K562 (cell line): ENCODE data around the gene LRRC8E. TPM values are rescaled to one million over a fixed set of nuclear protein-coding genes. Genes with fewer than 3 reads are reported as not detected.
A peak's percentile ranks its signal among the peaks of the same experiment; 100 is the strongest.

Experiments
- ATAC-seq: fragments of 200-7000 bp; cut with Tn5 transposase; 3 replicates; pipeline ENCODE4 v1.9.1; 2020; ENCODE audit warnings: moderate library complexity
- BruUV-seq: library from RNA; stranded (reverse); fragments of 400-500 nt; replicated peaks from 2 replicates; lab custom pipeline; 2021; lab: Mats Ljungman, UMichigan
- CTCF ChIA-PET: fragments of 300-600 bp; formaldehyde crosslinking; extraction: SDS; loops from one replicate; lab custom pipeline; 2021; ENCODE audit warnings: low intra/inter-chr PET ratio; lab: Yijun Ruan, JAX
- POLR2A ChIA-PET: fragments of 300-600, 350-650 bp; sonication (Branson Sonifier 250); formaldehyde crosslinking; extraction: SDS; loops from one replicate; lab custom pipeline; 2021; ENCODE audit warnings: antibody characterized with exemption, inconsistent platforms; lab: Yijun Ruan, JAX
- DNase-seq, 4 experiments: peaks; one replicate each; pipeline versions ENCODE4 v3.0.0 to v3.0.0-alpha.2; 2011 to 2018; ENCODE audit warnings: low spot score in 3 of 4, mixed read lengths in 3 of 4; ENCODE audit errors: extremely low read depth in 1 of 4
- FAIRE-seq: peaks from 2 replicates; lab custom pipeline; 2011; peaks lifted over from hg19 to GRCh38; lab: Jason Lieb, UNC
- H2AFZ ChIP-seq: 2 replicates; pipeline ENCODE4 v1.6.0; 2011; ENCODE audit warnings: low read depth, low read length, control low read depth, inconsistent platforms
- H3K27ac ChIP-seq: fragments of 200-600 bp; 3 replicates; pipeline ENCODE4 v1.8.0; 2011; ENCODE audit warnings: low read depth, mild to moderate bottlenecking, control low read depth, inconsistent platforms, low read length, moderate library complexity, mixed read lengths; ENCODE audit errors: extremely low read depth
- H3K27me3 ChIP-seq, 2 experiments: fragments of 300-600 bp in 1 of 2; 2 replicates in 1 of 2; 3 replicates in 1 of 2; pipeline versions ENCODE4 v1.6.0 to v1.8.0; 2011; ENCODE audit warnings: inconsistent platforms in 2 of 2, low read length in 2 of 2, mild to moderate bottlenecking in 1 of 2, mixed read lengths in 1 of 2, moderate library complexity in 1 of 2; ENCODE audit not compliant: control insufficient read depth in 2 of 2, insufficient read depth in 2 of 2
- H3K36me3 ChIP-seq: fragments of 300-600 bp; 3 replicates; pipeline ENCODE4 v1.8.0; 2011; ENCODE audit warnings: mild to moderate bottlenecking, low read length, inconsistent platforms; ENCODE audit not compliant: control insufficient read depth, insufficient read depth
- H3K4me1 ChIP-seq, 2 experiments: fragments of 200-600 bp in 1 of 2; replicated peaks in 1 of 2; 2 replicates in 1 of 2; 3 replicates in 1 of 2; pipeline versions ENCODE4 v1.5.1 to v1.8.0; 2011; ENCODE audit warnings: inconsistent platforms in 2 of 2, low read length in 2 of 2, mild to moderate bottlenecking in 1 of 2, mixed read lengths in 1 of 2, moderate library complexity in 1 of 2; ENCODE audit not compliant: control insufficient read depth in 2 of 2, insufficient read depth in 2 of 2
- H3K4me2 ChIP-seq: 2 replicates; pipeline ENCODE4 v1.6.1; 2011; ENCODE audit warnings: low read length, control low read depth, inconsistent platforms, mixed read lengths; ENCODE audit not compliant: insufficient read depth
- H3K4me3 ChIP-seq: fragments of 200-600 bp; sonication (generic), shearing (Covaris generic); 2 replicates; pipeline ENCODE4 v1.5.1; 2016; ENCODE audit warnings: control low read depth, inconsistent platforms
- H3K79me2 ChIP-seq: fragments of 200-600 bp; 3 replicates; pipeline ENCODE4 v1.8.0; 2011; ENCODE audit warnings: low read length, inconsistent platforms; ENCODE audit not compliant: control insufficient read depth, insufficient read depth
- H3K9ac ChIP-seq, 2 experiments: 2 replicates each; pipeline versions ENCODE4 v1.6.0 to v1.6.1; 2011; ENCODE audit warnings: low read depth in 2 of 2, low read length in 2 of 2, control low read depth in 1 of 2, inconsistent platforms in 1 of 2, mild to moderate bottlenecking in 1 of 2, mixed read lengths in 1 of 2; ENCODE audit not compliant: insufficient read depth in 1 of 2
- H3K9me1 ChIP-seq: one replicate; pipeline ENCODE4 v1.6.0; 2011; ENCODE audit warnings: inconsistent platforms, mild to moderate bottlenecking, low read length, moderate library complexity; ENCODE audit not compliant: control insufficient read depth, insufficient read depth
- H3K9me3 ChIP-seq: replicated peaks from 2 replicates; pipeline ENCODE4 v1.5.1; 2011; ENCODE audit warnings: low read depth, low read length, inconsistent platforms; ENCODE audit not compliant: control insufficient read depth, insufficient read depth
- H4K20me1 ChIP-seq: replicated peaks from 2 replicates; pipeline ENCODE4 v1.6.1; 2011; ENCODE audit warnings: low read length, inconsistent platforms, mixed read lengths; ENCODE audit not compliant: control insufficient read depth, insufficient read depth
- CREB1 ChIP-seq, 2 experiments: sonication (generic) in 1 of 2; formaldehyde crosslinking in 1 of 2; IDR thresholded peaks; 2 replicates each; pipeline versions ENCODE4 v1.6.1 to v1.8.0; 2012 to 2022; ENCODE audit warnings: inconsistent platforms in 1 of 2, mild to moderate bottlenecking in 1 of 2, missing genetic modification reagents in 1 of 2, moderate library complexity in 1 of 2
- DDX20 ChIP-seq: fragments of 450-650 bp; IDR thresholded peaks from 2 replicates; pipeline ENCODE4 v1.6.1; 2016; ENCODE audit warnings: missing genetic modification characterization, low read depth, mild to moderate bottlenecking, missing compliant biosample characterization, moderate library complexity
- ELF4 ChIP-seq: fragments of 450-650 bp; formaldehyde crosslinking; IDR thresholded peaks from 2 replicates; pipeline ENCODE4 v1.4.0; 2022; ENCODE audit warnings: missing genetic modification characterization
- MTA1 ChIP-seq: fragments of 450-650 bp; IDR thresholded peaks from 2 replicates; pipeline ENCODE4 v1.6.1; 2017; ENCODE audit warnings: borderline replicate concordance
- STAT5A ChIP-seq: IDR thresholded peaks from 2 replicates; pipeline ENCODE4 v1.6.1; 2012; ENCODE audit warnings: low read length, inconsistent platforms, borderline replicate concordance
- TRIM28 ChIP-seq: fragments of 450-650 bp; IDR thresholded peaks from 2 replicates; pipeline ENCODE4 v1.6.1; 2017
- ZNF384 ChIP-seq: IDR thresholded peaks from 2 replicates; pipeline ENCODE4 v1.6.1; 2012; ENCODE audit warnings: low read depth, low read length, improper control_type of control experiment
- WGBS: fragments of 100-300 bp; shearing (Covaris generic); methylation state at CpG from one replicate; pipeline ENCODE4 v1.1.6; 2016; ENCODE audit warnings: low coverage, mixed read lengths; ENCODE audit not compliant: insufficient coverage; ENCODE audit errors: missing lambda C conversion rate; 5-methylcytosine and 5-hydroxymethylcytosine counted together
- in situ Hi-C: fragments of 300-500 bp; cut with MboI; formaldehyde crosslinking; loops from 4 replicates; pipeline ENCODE4 v1.15.0; 2018; ENCODE audit warnings: inconsistent platforms, mixed read lengths
- intact Hi-C: fragments of 100-400 bp; cut with micrococcal nuclease; formaldehyde crosslinking; loops from 2 replicates; pipeline ENCODE4 v1.14.2; 2022
- polyA plus RNA-seq, 8 experiments: library from polyadenylated mRNA; depleted of rRNA in 4 of 8; stranded (reverse) in 5 of 8; unstranded in 3 of 8; fragments of >200 nt; fragmentation: Nextera tagmentation in 2 of 8; fragmentation: Illumina TruSeq in 1 of 8; extraction: Ambion mirVana in 2 of 8; extraction: Trizol in 1 of 8; gene quantifications; 2 replicates each; pipeline versions ENCODE4 v1.2.1 to v1.2.3, GENCODE V29; 2011 to 2014; ENCODE audit warnings: inconsistent platforms in 1 of 8, missing spikeins in 1 of 8
- total RNA-seq, 7 experiments: library from RNA; depleted of rRNA in 6 of 7; stranded (reverse); fragments of >200 nt in 6 of 7; fragmentation: Illumina TruSeq in 2 of 7; extraction: Trizol in 2 of 7; gene quantifications; 2 replicates each; pipeline versions ENCODE4 v1.2.1 to v1.2.3, GENCODE V29; 2011 to 2021; ENCODE audit warnings: low replicate concordance in 1 of 7
- TF ChIP-seq, protein P1 (sequence below), 2 experiments: fragments of 450-650 bp; IDR thresholded peaks; 2 replicates each; pipeline ENCODE4 v1.6.1; 2016; ENCODE audit warnings: mild to moderate bottlenecking in 2 of 2, borderline replicate concordance in 1 of 2, low read depth in 1 of 2, moderate library complexity in 1 of 2
- TF ChIP-seq, protein P2 (sequence below): sonication (generic); formaldehyde crosslinking; IDR thresholded peaks from 2 replicates; pipeline ENCODE4 v1.8.1; 2022; ENCODE audit warnings: missing genetic modification reagents

The LRRC8E gene
- total and polyA plus RNA-seq, 9 of the 15 experiments (the other 6 are each of a cell fraction or from before 2014, with no cell fraction given), result 0.08 to 5.7 (median 3.5) TPM; not detected in 1

DNA sequence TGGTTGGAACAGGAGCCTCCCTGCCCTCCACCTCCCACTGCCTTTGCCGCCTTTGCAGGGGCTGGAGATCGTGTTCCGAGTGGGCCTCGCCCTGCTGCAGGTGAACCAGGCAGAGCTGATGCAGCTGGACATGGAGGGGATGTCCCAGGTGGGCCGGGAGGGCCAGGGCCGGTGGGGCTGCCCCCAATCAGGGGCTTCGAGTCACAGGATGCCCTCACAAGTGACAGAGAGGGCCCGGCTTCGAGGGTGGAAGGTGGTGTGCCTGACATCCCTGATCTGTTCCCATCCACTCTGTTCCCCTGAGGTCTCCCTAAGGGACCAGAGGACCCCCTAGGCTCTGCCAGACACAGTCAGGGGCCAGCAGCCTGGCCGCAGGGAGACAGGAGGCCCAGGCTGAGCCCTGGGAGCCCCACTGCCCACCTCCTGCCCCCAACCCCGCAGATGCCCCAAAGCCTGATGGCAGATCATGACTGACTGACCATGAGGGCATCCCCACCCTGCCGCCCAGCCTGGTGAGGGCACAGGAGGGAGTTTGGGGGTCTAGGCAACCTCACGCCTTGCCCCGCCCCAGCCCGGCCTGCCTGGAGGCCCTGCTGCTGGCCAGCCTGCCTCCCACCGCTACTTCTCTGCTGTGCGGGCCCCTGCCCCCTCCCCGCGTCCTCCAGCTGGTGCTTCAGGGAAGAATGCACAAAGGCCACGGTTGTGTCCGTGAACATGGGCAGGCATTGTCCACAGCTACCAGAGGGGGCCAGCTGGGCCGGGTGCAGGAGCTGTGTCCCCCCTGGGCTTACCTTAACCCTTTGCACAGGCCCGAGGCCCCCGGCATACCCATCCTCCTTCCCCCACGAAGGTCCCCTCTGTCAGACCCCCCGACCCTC, 36.4 kb upstream of the LRRC8E start:
- H3K4me3 ChIP-seq, result no peak overlapping the region
- CTCF ChIA-PET, result interaction anchor here (1.0 to 1.2 kb wide), 3 partner anchors 17 to 73 kb away, joined by 3 to 5 read pairs (median 3); no protein-coding TSS in a partner anchor
- ATAC-seq, result no peak
- no peaks in the 10 kb centered on the region for H3K9me3 ChIP-seq
- 21% methylated on average over 26 of the region's 26 CpGs for WGBS
- H3K9me1 ChIP-seq, result no peaks in the 10 kb centered on the region
- peaks cover 8 to 68% of the 10 kb centered on the region in 2 experiments; a peak in 4 of 5 replicates for H3K4me1 ChIP-seq
- no peak overlapping the region for H2AFZ ChIP-seq
- intact Hi-C loops, result loop anchor here (2.0 kb wide), 1 partner anchor 51 kb away; the partner anchor contains the start of gene MAP2K7
- peaks cover 20 to 45% of the 10 kb centered on the region in 2 experiments; a peak in 4 of 5 replicates for H3K27me3 ChIP-seq
- H3K36me3 ChIP-seq, result no peaks in the 10 kb centered on the region
- POLR2A ChIA-PET, result interaction anchor here (0.6 to 1.0 kb wide), 2 partner anchors 20 to 380 kb away, joined by 4 to 5 read pairs; no protein-coding TSS in a partner anchor
- in situ Hi-C loops, result loop anchor here (5.0 kb wide), 1 partner anchor 70 kb away; the partner anchor contains the start of gene SNAPC2
- no peak for TF ChIP-seq DDX20 (tag)
- TF ChIP-seq, protein P1, sequence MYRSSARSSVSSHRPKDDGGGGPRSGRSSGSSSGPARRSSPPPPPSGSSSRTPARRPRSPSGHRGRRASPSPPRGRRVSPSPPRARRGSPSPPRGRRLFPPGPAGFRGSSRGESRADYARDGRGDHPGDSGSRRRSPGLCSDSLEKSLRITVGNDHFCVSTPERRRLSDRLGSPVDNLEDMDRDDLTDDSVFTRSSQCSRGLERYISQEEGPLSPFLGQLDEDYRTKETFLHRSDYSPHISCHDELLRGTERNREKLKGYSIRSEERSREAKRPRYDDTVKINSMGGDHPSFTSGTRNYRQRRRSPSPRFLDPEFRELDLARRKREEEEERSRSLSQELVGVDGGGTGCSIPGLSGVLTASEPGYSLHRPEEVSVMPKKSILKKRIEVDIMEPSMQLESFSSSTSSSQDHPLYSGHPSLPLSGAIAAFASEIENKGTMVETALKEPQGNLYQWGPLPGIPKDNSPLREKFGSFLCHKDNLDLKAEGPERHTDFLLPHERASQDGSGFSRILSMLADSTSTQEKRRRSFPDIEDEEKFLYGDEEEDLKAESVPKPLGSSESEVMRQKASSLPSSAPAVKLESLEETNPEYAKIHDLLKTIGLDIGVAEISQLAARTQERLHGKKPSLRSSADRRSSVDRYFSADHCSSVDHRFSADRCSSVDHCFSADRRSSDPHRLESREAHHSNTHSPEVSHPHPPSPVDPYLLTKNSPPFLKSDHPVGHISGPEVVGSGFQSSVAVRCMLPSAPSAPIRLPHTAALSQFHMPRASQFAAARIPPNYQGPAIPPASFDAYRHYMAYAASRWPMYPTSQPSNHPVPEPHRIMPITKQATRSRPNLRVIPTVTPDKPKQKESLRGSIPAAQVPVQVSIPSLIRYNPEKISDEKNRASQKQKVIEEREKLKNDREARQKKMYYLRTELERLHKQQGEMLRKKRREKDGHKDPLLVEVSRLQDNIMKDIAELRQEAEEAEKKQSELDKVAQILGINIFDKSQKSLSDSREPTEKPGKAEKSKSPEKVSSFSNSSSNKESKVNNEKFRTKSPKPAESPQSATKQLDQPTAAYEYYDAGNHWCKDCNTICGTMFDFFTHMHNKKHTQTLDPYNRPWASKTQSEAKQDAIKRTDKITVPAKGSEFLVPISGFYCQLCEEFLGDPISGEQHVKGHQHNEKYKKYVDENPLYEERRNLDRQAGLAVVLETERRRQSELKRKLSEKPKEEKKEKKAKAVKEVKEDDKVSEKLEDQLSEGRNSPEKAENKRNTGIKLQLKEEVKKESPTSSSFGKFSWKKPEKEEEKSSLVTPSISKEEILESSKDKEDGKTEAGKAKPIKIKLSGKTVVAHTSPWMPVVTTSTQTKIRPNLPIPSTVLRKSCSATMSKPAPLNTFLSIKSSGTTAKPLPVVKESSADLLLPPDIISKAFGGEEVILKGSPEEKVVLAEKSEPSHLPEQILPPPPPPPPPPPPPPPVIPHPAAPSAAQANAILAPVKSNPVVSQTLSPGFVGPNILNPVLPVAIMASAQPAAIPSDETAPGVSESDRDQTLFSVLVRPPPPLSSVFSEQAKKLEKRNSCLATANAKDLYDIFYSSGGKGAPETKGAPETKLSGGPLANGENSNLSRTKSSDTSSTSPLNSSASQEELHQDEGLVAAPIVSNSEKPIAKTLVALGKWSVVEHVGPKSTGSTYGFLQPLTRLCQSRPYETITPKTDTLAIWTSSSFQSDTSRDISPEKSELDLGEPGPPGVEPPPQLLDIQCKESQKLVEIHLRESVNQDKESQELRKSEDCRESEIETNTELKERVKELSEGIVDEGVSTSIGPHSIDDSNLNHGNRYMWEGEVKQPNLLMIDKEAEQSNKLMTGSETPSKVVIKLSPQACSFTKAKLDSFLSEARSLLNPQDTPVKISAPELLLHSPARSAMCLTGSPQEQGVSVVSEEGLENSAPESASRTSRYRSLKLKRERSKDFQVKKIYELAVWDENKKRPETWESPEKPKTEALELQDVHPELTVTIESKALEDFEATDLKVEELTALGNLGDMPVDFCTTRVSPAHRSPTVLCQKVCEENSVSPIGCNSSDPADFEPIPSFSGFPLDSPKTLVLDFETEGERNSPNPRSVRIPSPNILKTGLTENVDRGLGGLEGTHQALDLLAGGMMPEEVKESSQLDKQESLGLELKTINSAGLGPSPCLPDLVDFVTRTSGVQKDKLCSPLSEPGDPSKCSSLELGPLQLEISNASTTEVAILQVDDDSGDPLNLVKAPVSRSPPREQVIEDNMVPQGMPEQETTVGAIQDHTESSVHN (IDR thresholded peaks at IDR 0.05; ENCODE audit: borderline replicate concordance in 1 of 2, low read depth in 1 of 2), result no peak
- TF ChIP-seq, protein P2, sequence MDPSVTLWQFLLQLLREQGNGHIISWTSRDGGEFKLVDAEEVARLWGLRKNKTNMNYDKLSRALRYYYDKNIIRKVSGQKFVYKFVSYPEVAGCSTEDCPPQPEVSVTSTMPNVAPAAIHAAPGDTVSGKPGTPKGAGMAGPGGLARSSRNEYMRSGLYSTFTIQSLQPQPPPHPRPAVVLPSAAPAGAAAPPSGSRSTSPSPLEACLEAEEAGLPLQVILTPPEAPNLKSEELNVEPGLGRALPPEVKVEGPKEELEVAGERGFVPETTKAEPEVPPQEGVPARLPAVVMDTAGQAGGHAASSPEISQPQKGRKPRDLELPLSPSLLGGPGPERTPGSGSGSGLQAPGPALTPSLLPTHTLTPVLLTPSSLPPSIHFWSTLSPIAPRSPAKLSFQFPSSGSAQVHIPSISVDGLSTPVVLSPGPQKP (CRISPR knock-in tag), result no peak
- no peak for TF ChIP-seq STAT5A
- TF ChIP-seq ZNF384, result no peak
- no peak for TF ChIP-seq CREB1 (IDR thresholded peaks at IDR 0.05)
- TF ChIP-seq CREB1 (CRISPR knock-in tag; IDR thresholded peaks at IDR 0.05), result no peak
- TF ChIP-seq ELF4 (CRISPR knock-in tag), result no peak
- TF ChIP-seq MTA1, result no peak
- no peak for TF ChIP-seq TRIM28
- no peak for FAIRE-seq
- H3K79me2 ChIP-seq, result no peaks in the 10 kb centered on the region
- H3K27ac ChIP-seq, result no peak overlapping the region
- H3K4me2 ChIP-seq, result no peak overlapping the region
- no peak for DNase-seq
- no TSS peak for BruUV-seq
- H3K9ac ChIP-seq, result 0 out of 4 replicates have a peak overlapping the region, but pooled peaks of 1 of the 2 experiments have one; percentile 21
- H4K20me1 ChIP-seq, result peaks cover 18% of the 10 kb centered on the region; the same call in 1 of the 2 replicates
